GM21367 (cell line): ENCODE data around the gene ZNF555.

Source experiments
- ATAC-seq: cut with Tn5 transposase; IDR thresholded peaks from one replicate; pipeline ENCODE4 v1.9.1; 2021; ENCODE audit not compliant: unreplicated experiment

The ZNF555 gene

DNA sequence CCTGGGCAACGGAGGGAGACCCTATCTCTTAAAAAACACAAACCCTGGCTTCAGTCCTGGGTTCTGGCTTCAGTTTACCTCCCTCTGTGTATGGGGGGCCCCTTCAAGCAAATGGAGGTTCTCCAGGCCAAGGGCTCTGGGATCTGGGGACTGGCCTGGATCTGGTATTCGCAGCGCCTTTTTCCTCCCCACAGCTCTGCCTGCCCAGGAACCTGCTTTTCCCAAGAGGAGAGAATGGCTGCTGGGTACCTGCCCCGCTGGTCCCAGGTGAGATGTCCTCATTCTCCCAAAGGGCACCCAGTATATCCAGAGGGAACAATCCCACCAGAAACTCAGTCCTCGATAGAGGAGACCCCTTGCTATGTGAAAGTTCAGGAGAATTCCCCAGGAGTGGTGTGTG lies 18.4 kb upstream of the ZNF555 start:
- ATAC-seq, result no peak

DNA sequence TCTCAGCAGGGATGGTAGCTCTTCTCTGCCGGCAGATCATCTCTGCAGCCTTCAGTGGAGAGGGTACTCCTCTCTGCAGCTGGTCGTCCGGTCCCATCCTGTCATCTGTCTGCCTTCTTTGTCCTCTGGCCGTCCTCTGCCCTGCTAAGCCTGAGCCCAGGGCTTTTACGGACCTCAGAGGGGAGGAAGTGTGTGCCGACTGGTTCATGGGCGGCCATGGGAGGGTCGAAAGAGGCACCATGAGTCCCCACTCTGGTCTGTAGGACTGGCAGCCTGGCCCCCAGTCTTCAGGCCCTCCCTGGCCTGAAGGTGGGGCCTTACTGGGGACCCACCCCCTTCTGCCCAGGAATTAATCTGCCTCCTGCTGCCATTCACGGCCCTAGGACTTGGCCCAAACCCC lies 17.6 kb upstream of the ZNF555 start:
- ATAC-seq, result no peak

DNA sequence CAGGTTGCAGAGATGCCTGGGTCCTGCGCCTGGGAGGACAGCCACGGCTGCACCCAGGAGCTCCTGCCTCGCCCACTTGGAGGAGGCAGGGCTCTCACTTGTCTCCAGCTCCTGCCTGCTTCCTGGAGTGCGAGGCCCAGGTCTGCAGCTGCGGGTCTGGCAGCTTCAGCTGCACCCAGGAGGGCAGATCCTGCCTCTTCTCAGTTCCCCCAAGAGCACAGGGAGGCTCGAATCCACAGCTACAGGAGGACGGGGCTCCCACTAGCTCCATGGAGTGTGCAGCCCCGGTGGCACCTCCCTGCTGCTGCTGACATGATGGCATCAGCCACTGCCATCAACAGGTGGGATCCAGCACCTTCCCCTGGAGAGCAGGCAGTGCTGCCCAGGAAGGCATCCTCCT lies 17.1 kb upstream of the ZNF555 start:
- no peak for ATAC-seq

DNA sequence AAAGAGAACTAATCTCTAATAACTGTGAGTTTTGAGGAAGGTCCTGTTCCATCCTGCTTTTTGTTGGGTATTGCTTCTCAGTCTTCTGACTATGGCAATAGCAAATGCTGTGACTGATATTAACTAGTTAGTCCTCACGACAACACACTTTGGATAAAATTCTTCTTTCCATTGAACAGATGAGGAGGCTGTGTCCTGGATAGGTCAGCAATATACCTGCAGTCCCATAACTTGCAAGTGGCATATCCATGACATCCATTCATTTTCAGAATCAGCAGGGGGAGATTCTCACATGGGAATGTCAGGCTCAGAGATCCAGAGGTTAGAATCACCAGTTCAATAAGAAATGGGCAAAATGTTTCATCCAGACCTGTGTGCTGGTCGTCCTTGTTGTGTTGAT lies 14.3 kb upstream of the ZNF555 start:
- ATAC-seq, result no peak

DNA sequence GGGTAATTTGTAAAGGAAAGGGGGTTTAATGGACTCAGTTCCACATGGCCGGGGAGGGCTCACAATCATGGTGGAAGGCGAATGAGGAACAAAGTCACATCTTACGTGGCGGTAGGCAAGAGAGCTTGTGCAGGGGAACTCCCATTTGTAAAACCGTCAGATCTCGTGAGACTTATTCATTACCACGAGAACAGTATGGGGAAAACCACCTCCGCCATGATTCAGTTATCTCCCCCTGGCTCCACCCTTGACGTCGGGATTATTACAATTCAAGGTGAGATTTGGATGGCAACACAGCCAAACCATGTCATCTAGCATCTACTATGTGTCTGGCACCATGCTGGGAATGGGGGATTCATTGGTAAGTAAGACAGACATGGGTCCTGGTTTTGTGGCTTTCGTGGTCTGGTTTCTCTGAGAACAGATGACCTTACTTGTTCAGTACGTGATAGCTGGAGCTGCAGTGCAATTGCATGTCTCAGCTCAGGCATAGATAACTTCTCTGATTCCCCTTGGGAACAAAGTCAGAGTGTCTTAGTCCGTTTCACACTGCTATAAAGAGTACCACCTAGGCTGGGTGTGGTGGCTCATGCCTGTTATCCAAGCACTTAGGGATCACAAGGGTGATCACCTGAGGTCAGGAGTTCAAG lies 13.3 kb upstream of the ZNF555 start:
- ATAC-seq, result no peak

DNA sequence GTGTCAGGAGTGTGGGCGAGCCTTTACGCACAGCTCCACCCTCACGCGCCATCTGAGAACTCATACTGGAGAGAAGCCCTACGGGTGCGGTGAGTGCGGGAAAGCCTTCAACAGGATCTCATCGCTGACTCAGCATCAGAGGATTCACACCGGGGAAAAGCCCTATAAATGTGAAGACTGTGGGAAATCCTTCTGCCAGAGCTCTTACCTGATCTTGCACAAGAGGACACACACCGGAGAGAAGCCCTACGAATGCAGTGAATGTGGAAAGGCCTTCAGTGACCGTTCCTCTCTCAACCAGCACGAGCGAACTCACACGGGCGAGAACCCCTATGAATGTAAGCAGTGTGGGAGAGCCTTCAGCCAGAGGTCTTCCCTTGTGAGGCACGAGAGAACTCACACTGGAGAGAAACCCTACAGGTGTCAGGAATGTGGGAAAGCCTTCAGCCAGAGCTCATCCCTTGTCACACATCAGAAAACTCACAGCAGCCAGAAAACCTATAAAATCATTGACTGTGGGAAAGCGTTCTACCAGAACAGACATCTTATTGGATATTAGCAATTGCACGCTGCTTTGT lies 6.9 kb upstream of the ZNF555 start:
- ATAC-seq, result no peak

DNA sequence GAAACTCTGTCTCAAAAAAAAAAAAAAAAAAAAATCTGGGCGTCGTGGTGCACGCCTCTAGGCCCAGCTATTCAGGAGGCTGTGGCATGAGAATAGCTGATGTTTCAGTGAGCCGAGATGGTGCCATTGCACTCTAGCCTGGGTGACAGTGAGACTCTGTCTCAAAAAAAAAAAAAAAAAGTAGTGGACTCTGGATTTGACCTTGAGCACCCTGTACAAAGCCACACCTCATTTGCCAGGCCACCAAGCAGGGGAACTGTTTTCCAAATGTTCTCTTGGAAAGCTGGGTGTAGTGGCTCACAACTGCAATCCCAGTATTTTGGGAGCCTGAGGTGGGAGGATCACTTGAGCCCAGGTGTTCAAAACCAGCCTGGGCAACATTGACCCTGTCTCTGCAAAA lies 3.8 kb upstream of the ZNF555 start:
- no peak for ATAC-seq

DNA sequence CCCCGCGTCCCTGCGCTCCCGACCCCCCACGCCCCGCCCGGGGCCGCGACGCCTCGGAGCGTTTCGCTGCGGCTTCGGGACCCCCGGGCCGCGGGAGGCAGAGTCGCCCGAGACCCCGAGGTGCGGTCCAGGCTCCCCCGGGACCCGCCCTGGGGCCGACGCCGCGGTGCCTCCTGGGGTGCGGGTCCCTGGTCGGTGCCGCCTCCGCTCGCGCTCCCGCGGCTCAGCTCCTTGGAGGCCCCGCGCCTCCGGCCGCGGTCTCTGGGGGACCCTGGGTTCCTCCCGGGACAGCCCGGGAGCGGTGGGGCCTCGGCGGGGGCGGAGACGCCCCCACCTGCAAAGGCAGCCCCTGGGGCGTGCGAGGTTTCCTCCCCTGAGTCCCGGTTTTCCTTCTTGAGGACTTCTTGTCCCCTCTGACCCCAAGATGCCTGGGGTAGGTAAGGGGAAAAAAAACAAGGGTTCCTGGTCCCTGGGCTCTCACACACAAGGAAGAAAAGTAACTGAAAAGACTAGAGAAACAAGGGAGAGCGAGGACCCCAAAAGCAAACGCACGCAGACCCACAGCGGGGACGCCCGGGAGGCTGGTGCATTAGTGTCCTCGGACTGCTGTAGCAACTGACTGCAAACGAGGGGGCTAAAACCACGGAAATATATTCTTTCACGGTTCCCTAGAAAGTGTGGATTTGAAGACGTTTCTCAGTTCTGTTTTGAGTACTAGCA lies 740 bp downstream of the ZNF555 start:
- ATAC-seq, result peak; percentile 21

DNA sequence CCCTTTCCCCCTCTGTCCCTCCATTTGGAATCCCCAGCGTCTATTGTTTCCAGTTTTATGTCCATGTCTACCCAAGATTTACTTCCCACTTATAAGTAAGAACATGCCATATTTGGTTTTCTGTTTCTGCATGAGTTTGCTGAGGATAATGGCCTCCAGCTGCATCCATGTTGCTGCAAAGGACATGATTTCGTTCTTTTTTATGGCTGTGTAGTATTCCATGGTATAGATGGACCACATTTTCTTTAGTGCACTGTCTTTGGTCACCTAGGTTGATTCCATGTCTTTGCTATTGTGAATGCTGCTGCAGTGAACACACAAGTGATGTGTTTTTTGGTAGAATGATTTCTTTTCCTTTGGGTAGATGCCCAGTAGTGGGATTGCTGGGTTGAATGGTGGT lies 3.8 kb downstream of the ZNF555 start:
- ATAC-seq, result no peak

DNA sequence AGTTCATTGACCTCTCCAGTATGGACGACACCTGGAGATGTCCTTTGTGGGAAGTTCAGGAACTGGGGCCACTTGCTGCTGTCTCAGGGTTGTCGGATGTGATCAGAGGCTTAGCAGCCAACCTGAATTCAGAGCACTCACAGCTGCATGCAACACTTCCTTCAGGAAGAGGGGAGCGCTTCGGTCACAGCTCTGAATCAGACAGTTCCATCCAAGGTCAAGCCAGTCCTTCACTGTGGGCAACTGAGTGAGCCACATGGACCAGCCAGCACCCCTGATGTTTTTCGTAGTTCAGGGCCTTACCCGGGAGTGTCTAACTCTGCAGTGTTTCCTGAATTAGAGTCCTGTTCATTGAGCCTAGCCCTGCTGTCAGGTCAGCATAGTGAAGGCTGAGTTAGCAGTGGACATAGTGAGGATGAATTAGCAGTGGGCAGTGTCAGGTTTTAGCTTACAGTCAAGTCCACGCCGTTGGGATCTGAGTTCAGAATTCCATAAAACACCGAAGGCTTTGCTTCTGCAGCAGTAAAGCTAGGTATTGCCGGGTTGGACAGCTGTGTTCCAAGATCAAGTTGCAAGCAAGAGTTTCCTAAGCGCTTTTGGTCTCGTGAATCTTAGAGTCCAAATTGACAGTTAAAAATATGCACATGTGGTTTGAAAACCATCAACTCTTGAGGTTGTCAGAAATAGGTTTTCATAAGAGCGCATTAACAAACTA lies 5.1 kb downstream of the ZNF555 start:
- ATAC-seq, result no peak

DNA sequence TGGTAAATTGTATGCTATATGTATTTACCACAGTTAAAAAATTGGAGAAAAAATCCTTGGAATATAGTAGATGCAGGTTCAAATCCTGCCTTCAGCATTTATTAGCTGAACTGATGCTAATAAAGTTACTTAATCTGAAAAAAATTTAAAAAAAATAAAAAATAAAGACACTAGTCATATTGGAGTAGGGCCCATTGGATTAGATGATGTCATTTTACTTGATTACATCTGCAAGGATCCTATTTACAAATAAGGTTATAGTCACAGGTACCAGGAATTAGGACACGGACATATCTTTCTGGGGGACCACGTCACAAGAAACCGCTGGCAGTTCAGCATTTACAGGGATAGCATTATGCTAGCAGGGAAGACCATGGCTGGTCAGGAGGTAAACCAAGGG lies 6.2 kb downstream of the ZNF555 start:
- ATAC-seq, result no peak

DNA sequence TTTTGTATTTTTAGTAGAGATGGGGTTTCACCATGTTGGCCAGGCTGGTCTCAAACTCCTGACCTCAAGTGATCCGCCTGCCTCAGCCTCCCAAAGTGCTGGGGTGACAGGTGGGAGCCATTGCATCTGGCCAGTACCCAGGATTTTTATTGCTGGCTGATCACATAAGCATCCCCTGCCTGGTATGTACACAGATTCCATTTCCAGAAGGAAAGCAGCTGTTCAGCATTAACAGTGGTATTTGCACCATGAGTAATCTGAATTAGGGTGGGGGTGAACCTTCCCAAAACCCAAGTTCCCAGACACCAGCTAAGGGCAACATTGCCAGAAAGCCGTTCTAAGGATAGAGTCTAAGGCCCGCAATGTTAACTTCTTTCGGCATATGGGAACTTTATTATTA lies 7.3 kb downstream of the ZNF555 start:
- no peak for ATAC-seq

DNA sequence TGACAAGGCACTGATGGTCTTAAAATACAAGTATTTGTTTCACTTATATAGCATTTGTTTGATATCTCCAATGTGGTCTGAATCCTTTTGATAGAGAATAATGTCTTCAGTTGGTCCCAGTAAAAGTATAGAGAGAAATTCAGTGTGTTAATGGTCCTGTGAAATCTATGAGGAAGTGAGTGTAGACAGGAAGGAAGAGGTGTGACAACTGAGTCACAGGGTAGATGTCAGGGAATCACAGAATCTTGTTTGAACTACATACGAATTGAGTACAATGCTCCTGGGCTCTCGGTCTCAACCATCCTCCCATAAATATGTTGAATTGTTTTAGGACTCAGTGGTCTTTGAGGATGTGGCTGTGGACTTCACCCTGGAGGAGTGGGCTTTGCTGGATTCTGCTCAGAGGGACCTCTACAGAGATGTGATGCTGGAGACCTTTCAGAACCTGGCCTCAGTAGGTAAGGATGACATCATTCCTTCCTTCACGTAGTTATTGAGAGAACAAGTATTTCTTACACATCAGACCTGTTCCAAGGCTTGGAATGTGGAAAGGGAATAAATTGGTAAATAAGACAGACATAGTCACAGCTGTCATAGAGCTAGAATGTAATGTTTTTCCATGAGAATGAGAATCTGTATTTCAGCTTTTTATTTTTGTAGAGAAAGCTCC lies 9.1 kb downstream of the ZNF555 start:
- ATAC-seq, result no peak

DNA sequence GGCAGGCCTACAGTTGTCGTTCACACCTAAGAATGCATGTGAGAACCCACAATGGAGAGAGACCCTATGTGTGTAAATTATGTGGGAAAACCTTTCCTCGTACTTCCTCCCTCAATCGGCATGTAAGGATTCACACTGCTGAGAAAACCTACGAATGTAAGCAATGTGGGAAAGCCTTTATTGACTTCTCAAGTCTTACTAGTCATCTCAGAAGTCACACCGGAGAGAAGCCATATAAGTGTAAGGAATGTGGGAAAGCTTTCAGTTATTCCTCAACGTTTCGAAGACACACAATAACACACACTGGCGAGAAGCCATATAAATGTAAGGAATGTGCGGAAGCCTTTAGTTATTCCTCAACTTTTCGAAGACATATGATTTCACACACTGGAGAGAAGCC lies 11.3 kb downstream of the ZNF555 start:
- ATAC-seq, result no peak

DNA sequence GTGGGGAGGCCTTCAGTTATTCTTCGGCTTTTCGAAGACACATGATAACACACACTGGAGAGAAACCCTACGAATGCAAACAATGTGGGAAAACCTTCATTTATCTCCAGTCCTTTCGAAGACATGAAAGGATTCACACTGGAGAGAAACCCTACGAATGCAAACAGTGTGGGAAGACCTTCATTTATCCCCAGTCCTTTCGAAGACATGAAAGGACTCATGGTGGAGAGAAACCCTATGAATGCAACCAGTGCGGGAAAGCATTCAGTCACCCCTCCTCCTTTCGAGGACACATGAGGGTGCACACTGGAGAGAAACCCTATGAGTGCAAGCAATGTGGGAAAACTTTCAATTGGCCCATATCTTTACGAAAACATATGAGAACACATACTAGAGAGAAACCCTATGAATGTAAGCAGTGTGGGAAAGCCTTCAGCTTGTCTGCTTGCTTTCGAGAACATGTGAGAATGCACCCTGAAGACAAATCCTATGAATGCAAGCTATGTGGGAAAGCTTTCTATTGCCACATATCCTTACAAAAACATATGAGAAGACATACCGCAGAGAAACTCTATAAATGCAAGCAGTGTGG lies 11.8 kb downstream of the ZNF555 start:
- no peak for ATAC-seq

DNA sequence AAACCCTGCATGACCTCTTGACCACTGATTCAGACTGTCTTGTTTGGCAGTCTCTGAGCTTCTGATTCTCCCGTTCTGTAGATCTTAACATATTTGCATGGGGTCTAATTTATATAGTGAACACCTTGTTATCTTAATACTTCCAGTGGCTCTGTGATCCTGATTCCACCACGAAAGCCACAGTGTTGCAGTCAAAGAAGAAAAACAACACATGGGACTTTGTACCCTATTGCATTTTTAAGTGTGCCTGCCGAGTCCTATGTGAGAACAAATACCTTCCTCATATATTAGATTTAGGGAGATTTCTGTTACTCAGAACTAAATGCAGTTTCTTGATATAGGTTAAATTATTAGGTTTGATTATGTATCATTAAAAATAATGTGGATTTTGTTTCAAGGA lies 13.6 kb downstream of the ZNF555 start:
- ATAC-seq, result no peak

DNA sequence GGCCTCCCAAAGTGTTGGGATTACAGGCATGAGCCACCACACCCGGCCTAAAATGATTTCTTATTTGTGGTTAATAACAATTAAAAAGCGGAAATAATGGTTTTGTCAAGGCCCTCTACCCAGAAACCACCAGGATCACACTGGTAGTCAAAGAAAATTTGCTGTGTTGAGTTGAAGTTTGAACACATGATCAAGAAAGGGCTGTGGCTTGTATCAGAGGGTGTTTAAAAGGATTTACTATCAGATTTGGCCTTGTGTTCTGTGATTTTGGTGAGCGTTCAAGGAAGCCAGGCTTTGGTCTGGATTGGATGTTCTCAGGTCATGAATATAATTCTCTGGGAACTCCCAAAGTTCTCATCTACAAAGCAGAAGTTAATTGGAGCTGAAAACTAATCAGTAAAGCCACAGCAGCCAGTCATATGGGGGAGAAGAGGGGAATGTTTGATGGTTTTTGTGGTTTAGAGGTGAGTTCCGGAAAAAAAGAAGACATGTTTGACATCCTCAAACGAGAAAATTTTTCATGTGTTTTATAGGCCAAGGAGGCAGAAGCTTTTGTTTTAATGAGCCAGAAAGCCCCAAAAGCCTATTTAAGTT lies 15.3 kb downstream of the ZNF555 start:
- ATAC-seq, result no peak

DNA sequence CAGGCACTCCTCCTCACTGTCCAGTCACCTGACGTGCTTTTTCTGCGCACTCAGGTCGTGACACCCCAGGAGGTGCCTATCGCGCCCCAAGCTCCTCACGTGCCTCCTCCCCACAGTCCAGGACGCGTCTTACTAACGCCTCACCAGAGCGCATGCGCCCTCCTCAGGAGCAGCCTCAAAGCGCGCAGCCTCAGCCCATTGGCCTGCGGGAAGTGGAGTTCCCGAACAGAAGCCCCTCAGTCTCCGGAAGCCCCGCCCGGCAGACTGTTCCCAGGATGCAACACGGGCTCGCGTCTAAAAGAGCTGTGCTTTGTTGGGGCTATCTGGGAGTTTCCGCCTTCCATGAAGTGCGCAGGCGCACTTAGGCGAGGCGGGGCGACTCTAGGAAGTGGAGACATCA lies 17.6 kb downstream of the ZNF555 start:
- ATAC-seq, result no peak

DNA sequence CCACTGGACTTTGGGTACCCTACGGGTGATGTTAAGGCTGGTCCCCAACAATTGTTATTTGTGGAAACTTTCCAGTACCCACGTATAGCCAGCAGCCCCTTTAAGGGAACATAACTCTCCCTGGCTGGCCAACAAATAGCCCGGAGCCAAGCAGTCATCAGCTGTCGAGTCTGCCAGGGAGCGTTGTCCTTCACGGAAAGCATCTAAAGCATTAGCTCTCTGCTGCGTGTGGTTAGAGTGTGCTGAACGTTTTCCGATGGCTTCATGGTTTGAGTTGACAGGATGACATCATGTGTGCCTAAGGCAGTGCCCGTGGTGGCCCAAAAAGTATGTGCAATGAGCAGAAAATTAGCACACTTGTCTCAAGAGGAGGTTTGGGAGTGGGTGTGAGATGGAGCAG lies 22.5 kb downstream of the ZNF555 start:
- no peak for ATAC-seq

DNA sequence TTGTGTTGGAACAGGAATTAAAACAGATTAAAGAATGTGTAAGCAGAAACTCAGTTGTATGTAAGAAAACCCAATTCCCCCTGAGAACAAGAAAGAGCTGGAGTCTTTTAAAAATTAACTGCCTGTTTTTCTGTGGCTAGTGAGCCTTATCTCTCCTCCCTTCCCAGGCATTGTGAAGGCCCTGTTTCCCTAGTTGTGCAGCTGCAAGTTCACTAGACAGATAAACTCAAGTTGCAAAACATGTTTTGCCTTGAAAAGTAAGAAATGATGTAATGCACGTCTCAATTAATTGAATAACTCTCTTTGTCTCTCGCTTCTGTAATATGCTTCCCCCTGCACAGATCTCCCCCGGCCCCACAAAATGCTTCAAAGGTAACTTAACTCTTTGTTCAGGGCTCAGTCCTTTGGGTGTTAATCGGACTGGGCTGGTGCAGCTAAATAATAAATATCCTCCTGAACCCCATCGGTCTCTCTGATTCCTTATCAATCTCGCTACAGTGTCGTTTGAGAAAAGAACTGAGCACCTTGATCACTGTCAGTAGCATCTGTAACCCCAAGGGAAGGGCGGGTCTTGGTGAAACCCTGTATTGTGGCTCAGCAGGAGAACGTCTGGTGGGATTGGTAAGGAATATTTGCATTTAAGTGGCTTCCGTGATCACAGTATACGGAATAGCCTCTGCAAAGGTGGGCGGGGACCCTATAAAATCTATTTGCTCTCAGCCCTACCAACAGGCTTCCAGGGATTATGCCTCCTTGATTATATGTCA lies 24.2 kb downstream of the ZNF555 start:
- no peak for ATAC-seq
